Astrocyte (in vitro differentiated cells and primary cell): ENCODE data around the gene CD99L2.

Experiments
- CTCF ChIP-seq: IDR thresholded peaks from 2 replicates; pipeline ENCODE4 v1.5.1; 2011; ENCODE audit warnings: low read depth, mild to moderate bottlenecking, inconsistent platforms, low read length, moderate library complexity; ENCODE audit not compliant: insufficient read depth
- EZH2 ChIP-seq: IDR thresholded peaks from 2 replicates; pipeline ENCODE4 v1.6.1; 2012; ENCODE audit warnings: mild to moderate bottlenecking, low read length, inconsistent platforms; ENCODE audit not compliant: insufficient read depth

- TF ChIP-seq CTCF (no peak), EZH2 (no peak)
Observed at GRCh38 chrX:150934453-150934852, 36.0 kb upstream of the CD99L2 start.
